Measurements from ENCODE around the gene PHTF2.

The PHTF2 gene

GRCh38 chr7:77912293-77912692 is 113.7 kb downstream of the PHTF2 start:
- DNase-seq (ENCODE audit: low spot score in 2 of 2) = no peak
- Histone ChIP-seq H3K4me3 (no peak overlapping the region), H3K4me1 (peaks cover 4% of the 10 kb centered on the region; the same call in 1 of the 2 replicates), H3K9me3 (no peaks in the 10 kb centered on the region), H3K27me3 (ENCODE audit: low read depth) (no peaks in the 10 kb centered on the region), H3K36me3 (replicated peaks) (peaks cover 4% of the 10 kb centered on the region; the same call in 1 of the 2 replicates)
- in situ Hi-C loops (cut with MboI; ENCODE audit: low sequenced_read_pairs) = loop anchor here (25.0 kb wide), 1 partner anchor 250 kb away; no protein-coding TSS in a partner anchor

GRCh38 chr7:77913977-77914607 is 115.5 kb downstream of the PHTF2 start:
- H3K9me3 ChIP-seq = no peaks in the 10 kb centered on the region
- H3K27me3 ChIP-seq (ENCODE audit: low read depth) = no peaks in the 10 kb centered on the region
- peak in 1 of 2 experiments; percentile 12 for DNase-seq (ENCODE audit: low spot score in 2 of 2)
- in situ Hi-C loops (cut with MboI; ENCODE audit: low sequenced_read_pairs) = loop anchor here (25.0 kb wide), 1 partner anchor 252 kb away; no protein-coding TSS in a partner anchor
- peaks cover 4% of the 10 kb centered on the region; the same call in 1 of the 2 replicates for H3K36me3 ChIP-seq (replicated peaks)
- peaks cover 4% of the 10 kb centered on the region; the same call in 1 of the 2 replicates for H3K4me1 ChIP-seq
- H3K4me3 ChIP-seq = no peak overlapping the region

GRCh38 chr7:77917500-77918262 is 119.1 kb downstream of the PHTF2 start:
- no peak for DNase-seq (ENCODE audit: low spot score in 2 of 2)

GRCh38 chr7:77918676-77919075 is 120.1 kb downstream of the PHTF2 start:
- H3K36me3 ChIP-seq (replicated peaks) = no peaks in the 10 kb centered on the region; the same call in 1 of the 2 replicates
- H3K4me1 ChIP-seq = peaks cover 4% of the 10 kb centered on the region; the same call in 1 of the 2 replicates
- no peaks in the 10 kb centered on the region for H3K27me3 ChIP-seq (ENCODE audit: low read depth)
- no peaks in the 10 kb centered on the region for H3K9me3 ChIP-seq
- no peak for DNase-seq (ENCODE audit: low spot score in 2 of 2)
- in situ Hi-C loops (cut with MboI; ENCODE audit: low sequenced_read_pairs) = loop anchor here (25.0 kb wide), 1 partner anchor 256 kb away; no protein-coding TSS in a partner anchor
- H3K4me3 ChIP-seq = no peak overlapping the region

More at GRCh38 chr7:77917500-77918262, 119.1 kb downstream of the PHTF2 start:
- Histone ChIP-seq H3K36me3 (replicated peaks) (no peaks in the 10 kb centered on the region; the same call in 1 of the 2 replicates), H3K4me3 (no peak overlapping the region), H3K9me3 (no peaks in the 10 kb centered on the region), H3K27me3 (ENCODE audit: low read depth) (no peaks in the 10 kb centered on the region), H3K4me1 (peaks cover 4% of the 10 kb centered on the region; the same call in 1 of the 2 replicates)
- in situ Hi-C loops (cut with MboI; ENCODE audit: low sequenced_read_pairs) = loop anchor here (25.0 kb wide), 1 partner anchor 255 kb away; no protein-coding TSS in a partner anchor

DNA sequence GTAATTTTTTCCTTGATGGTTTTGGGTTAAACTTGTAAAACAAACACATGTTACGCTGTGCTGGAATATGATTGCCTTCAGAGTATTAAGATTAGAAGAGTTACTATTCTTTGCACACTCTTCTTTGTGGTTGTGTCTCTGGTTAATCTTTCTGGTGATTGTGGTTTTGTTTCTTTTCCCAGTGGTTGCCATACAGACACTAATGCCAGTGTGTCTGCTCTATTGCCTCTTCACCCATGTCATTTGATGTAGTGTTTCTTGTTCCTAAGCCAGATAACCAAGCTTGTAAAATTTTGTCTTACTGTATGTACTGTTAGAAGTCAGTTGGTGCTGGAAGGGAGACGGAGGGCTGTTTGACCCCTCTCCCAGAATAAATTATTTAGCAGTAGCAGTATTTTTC is 124.8 kb downstream of the PHTF2 start:
- DNase-seq (ENCODE audit: low spot score in 2 of 2) = no peak
- no peak overlapping the region for H3K4me3 ChIP-seq
- no peaks in the 10 kb centered on the region for H3K27me3 ChIP-seq (ENCODE audit: low read depth)
- H3K4me1 ChIP-seq = no peaks in the 10 kb centered on the region
- no peaks in the 10 kb centered on the region for H3K9me3 ChIP-seq
- in situ Hi-C loops (cut with MboI; ENCODE audit: low sequenced_read_pairs) = loop anchor here (25.0 kb wide), 1 partner anchor 261 kb away; no protein-coding TSS in a partner anchor
- no peaks in the 10 kb centered on the region; the same call in 1 of the 2 replicates for H3K36me3 ChIP-seq (replicated peaks)

- no peaks in the 10 kb centered on the region for H3K27me3 ChIP-seq (ENCODE audit: low read depth)
- H3K9me3 ChIP-seq = no peaks in the 10 kb centered on the region
- peaks cover 8% of the 10 kb centered on the region for H3K4me1 ChIP-seq
- in situ Hi-C loops (cut with MboI; ENCODE audit: low sequenced_read_pairs) = no loop called here
- no peaks in the 10 kb centered on the region for H3K36me3 ChIP-seq (replicated peaks)
- no peak for DNase-seq (ENCODE audit: low spot score in 2 of 2)
- no peak overlapping the region for H3K4me3 ChIP-seq
These were observed 131.9 kb downstream of the PHTF2 start for GRCh38 chr7:77930496-77930895.

GRCh38 chr7:77931841-77932240 is 133.3 kb downstream of the PHTF2 start:
- peaks cover 8% of the 10 kb centered on the region for H3K4me1 ChIP-seq
- no peak for DNase-seq (ENCODE audit: low spot score in 2 of 2)
- H3K27me3 ChIP-seq (ENCODE audit: low read depth) = no peaks in the 10 kb centered on the region
- H3K36me3 ChIP-seq (replicated peaks) = no peaks in the 10 kb centered on the region
- in situ Hi-C loops (cut with MboI; ENCODE audit: low sequenced_read_pairs) = no loop called here
- H3K4me3 ChIP-seq = no peak overlapping the region
- no peaks in the 10 kb centered on the region for H3K9me3 ChIP-seq

DNA sequence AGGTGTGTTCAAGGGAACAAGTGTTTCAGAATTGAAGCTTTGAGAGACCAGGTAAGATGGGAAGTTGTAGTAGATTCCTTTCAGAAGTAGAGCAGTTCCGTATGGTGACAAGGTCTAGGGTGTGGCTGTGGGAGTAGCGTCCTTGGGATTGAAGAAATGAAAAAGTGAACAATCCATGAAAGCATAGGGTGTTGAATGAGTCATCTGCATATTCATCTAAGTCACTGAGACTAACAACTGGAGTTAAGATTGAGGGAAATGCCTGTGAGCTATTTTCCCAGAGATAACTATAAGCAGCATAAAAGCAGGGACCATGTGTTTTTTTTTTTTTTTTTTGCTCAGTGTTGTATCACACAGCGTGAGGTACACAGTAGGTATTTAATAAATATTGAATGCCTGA is 134.8 kb downstream of the PHTF2 start:
- in situ Hi-C loops (cut with MboI; ENCODE audit: low sequenced_read_pairs) = no loop called here
- no peak overlapping the region for H3K4me3 ChIP-seq
- H3K27me3 ChIP-seq (ENCODE audit: low read depth) = no peaks in the 10 kb centered on the region
- H3K36me3 ChIP-seq (replicated peaks) = no peaks in the 10 kb centered on the region
- DNase-seq (ENCODE audit: low spot score in 2 of 2) = peak; percentile 23 to 49
- no peaks in the 10 kb centered on the region for H3K9me3 ChIP-seq
- H3K4me1 ChIP-seq = peaks cover 8% of the 10 kb centered on the region

DNA sequence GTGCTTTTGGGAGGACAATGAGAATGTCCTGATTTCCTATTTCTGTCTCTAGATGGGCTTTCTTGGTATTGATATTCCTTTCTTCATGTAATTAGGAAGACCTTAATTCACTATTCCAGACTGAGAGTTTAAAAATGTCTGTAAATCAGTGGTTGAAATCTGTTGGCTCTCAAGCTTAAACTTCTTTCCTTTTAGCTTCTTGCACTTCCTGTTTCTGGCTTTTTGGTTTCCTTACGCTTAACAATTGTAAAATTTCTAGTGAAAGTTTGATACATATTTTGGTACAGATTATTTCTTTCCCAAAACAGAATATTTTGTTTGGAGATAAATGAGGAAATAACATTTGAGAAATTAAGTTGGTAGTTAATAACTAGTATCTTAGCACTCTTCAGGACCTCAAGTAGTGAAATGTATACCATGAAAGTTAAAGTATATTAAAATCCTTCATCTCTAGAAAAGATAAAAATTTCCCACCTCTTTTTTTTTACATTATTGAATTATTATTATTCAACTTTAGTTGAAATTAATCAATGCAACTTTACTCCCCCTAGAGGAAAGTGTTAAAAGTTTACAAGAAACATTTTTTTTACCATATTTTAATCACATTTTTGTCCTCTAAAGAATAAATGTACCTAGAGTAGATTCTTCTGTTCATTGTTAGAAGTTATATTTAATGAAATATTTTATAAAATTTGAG is 137.2 kb downstream of the PHTF2 start:
- in situ Hi-C loops (cut with MboI; ENCODE audit: low sequenced_read_pairs) = no loop called here
- Histone ChIP-seq H3K27me3 (ENCODE audit: low read depth) (no peaks in the 10 kb centered on the region), H3K4me1 (peaks cover 8% of the 10 kb centered on the region), H3K9me3 (no peaks in the 10 kb centered on the region), H3K4me3 (no peak overlapping the region), H3K36me3 (replicated peaks) (no peaks in the 10 kb centered on the region)
- DNase-seq (ENCODE audit: low spot score in 2 of 2) = no peak

DNA sequence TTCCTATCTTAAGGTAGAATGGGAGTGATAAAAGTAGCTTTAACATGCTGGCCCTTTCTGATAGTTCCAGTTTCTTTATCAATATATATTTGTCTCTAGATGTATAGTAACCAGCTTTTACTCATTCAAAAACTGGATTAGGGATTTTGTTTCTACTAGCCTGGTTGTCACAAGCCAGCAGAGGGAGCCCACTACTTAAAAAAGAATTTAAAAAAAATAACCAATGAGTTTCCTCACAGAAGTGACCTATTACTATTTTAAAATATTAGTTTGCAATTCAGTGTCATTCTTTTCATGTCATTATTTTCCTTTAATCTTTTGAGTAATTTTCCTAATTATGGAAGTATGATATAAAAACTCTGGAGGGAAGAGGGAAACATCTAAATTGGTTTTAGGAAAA is 142.1 kb downstream of the PHTF2 start:
- no peaks in the 10 kb centered on the region for H3K36me3 ChIP-seq (replicated peaks)
- in situ Hi-C loops (cut with MboI; ENCODE audit: low sequenced_read_pairs) = no loop called here
- no peaks in the 10 kb centered on the region for H3K27me3 ChIP-seq (ENCODE audit: low read depth)
- no peak overlapping the region for H3K4me3 ChIP-seq
- no peaks in the 10 kb centered on the region for H3K9me3 ChIP-seq
- DNase-seq (ENCODE audit: low spot score in 2 of 2) = peak; percentile 27 to 38
- H3K4me1 ChIP-seq = no peaks in the 10 kb centered on the region

- in situ Hi-C loops (cut with MboI; ENCODE audit: low sequenced_read_pairs) = no loop called here
- Histone ChIP-seq H3K27me3 (ENCODE audit: low read depth) (no peaks in the 10 kb centered on the region), H3K36me3 (replicated peaks) (no peaks in the 10 kb centered on the region), H3K4me1 (no peaks in the 10 kb centered on the region), H3K9me3 (no peaks in the 10 kb centered on the region), H3K4me3 (no peak overlapping the region)
- no peak for DNase-seq (ENCODE audit: low spot score in 2 of 2)
These were observed 143.9 kb downstream of the PHTF2 start for GRCh38 chr7:77942431-77942830.

DNA sequence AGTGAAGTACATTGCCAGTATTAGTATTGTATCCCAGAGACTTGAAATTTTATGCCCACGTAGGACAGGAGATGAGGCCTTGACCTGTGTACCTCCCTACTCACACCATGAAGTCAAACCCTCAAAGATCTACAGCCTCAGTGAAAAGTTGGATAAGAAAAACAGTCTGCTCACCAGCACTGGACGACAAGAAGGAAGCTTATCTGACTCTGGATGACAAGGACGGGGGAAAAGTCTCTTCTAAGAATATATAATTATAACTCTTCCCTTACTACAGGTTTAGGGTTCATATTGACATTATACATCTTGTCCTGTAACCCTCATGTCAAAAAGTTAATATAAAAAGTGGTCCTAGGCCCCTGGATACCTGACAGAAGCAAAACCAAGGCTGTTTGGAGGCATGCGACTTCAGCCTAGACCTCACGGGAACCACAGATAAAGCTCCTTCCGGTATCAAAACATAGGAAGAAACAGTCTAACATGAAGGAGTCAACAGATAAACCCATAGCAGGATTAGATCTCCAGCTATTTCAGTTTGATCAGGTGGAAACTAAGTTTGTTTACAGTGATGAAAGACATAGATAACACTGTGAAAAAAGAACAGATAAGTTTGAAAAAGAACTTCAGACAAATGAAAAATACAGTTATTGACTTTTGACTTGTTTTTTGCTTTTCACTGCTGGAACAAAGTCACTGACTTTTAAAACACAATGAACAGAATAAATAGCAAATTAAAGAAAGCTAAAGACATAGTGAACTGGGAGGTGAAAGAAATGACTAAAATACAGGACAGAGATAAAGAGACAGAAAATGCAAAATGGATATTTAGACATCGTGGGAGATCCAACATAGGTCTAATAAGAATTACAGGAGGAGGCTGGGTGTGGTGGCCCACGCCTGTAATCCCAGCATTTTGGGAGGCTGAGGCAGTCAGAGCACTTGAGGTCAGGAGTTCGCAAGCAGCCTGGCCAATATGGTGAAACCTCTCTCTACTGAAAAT is 145.9 kb downstream of the PHTF2 start:
- Histone ChIP-seq H3K9me3 (no peaks in the 10 kb centered on the region), H3K27me3 (ENCODE audit: low read depth) (no peaks in the 10 kb centered on the region), H3K4me1 (no peaks in the 10 kb centered on the region), H3K36me3 (replicated peaks) (no peaks in the 10 kb centered on the region), H3K4me3 (no peak overlapping the region)
- DNase-seq (ENCODE audit: low spot score in 2 of 2) = no peak
- in situ Hi-C loops (cut with MboI; ENCODE audit: low sequenced_read_pairs) = no loop called here

GRCh38 chr7:77950548-77950947 is 152.0 kb downstream of the PHTF2 start:
- H3K27me3 ChIP-seq (ENCODE audit: low read depth) = no peaks in the 10 kb centered on the region
- H3K4me1 ChIP-seq = no peaks in the 10 kb centered on the region
- H3K4me3 ChIP-seq = no peak overlapping the region
- no peak for DNase-seq (ENCODE audit: low spot score in 2 of 2)
- in situ Hi-C loops (cut with MboI; ENCODE audit: low sequenced_read_pairs) = no loop called here
- H3K9me3 ChIP-seq = no peaks in the 10 kb centered on the region
- no peaks in the 10 kb centered on the region for H3K36me3 ChIP-seq (replicated peaks)
